IgD-negative memory B cell (primary cell): ENCODE data around the gene CCL1. TPM values are rescaled to one million over a fixed set of nuclear protein-coding genes. Genes with fewer than 3 reads are reported as not detected.

Experiments
- H3K27ac Mint-ChIP-seq, 3 donors: one replicate each; pipeline ENCODE4 v1.8.0; 2020 to 2022; ENCODE audit warnings: mild to moderate bottlenecking in 3 of 3, mixed read lengths in 3 of 3, moderate library complexity in 1 of 3
- H3K27me3 Mint-ChIP-seq: one replicate; pipeline ENCODE4 v1.8.0; 2021; ENCODE audit warnings: mixed read lengths
- H3K36me3 Mint-ChIP-seq: one replicate; pipeline ENCODE4 v1.8.0; 2020; ENCODE audit warnings: mild to moderate bottlenecking, mixed read lengths
- H3K4me1 Mint-ChIP-seq, 3 donors: one replicate each; pipeline ENCODE4 v1.8.0; 2020 to 2022; ENCODE audit warnings: mixed read lengths in 3 of 3, mild to moderate bottlenecking in 1 of 3
- H3K4me3 Mint-ChIP-seq, 4 donors: one replicate each; pipeline ENCODE4 v1.8.0; 2020 to 2022; ENCODE audit warnings: mild to moderate bottlenecking in 4 of 4, mixed read lengths in 4 of 4, moderate library complexity in 3 of 4
- H3K9me3 Mint-ChIP-seq, 3 donors: one replicate each; pipeline ENCODE4 v1.8.0; 2020 to 2021; ENCODE audit warnings: mixed read lengths in 3 of 3, mild to moderate bottlenecking in 1 of 3
- polyA plus RNA-seq: library from polyadenylated mRNA; unstranded; fragments of 300-500 nt; fragmentation: Illumina TruSeq; gene quantifications from one replicate; pipeline ENCODE4 v1.2.3, GENCODE V29; 2021

Gene CCL1
- polyA plus RNA-seq, 1 donor from 2014 or later = not detected

DNA sequence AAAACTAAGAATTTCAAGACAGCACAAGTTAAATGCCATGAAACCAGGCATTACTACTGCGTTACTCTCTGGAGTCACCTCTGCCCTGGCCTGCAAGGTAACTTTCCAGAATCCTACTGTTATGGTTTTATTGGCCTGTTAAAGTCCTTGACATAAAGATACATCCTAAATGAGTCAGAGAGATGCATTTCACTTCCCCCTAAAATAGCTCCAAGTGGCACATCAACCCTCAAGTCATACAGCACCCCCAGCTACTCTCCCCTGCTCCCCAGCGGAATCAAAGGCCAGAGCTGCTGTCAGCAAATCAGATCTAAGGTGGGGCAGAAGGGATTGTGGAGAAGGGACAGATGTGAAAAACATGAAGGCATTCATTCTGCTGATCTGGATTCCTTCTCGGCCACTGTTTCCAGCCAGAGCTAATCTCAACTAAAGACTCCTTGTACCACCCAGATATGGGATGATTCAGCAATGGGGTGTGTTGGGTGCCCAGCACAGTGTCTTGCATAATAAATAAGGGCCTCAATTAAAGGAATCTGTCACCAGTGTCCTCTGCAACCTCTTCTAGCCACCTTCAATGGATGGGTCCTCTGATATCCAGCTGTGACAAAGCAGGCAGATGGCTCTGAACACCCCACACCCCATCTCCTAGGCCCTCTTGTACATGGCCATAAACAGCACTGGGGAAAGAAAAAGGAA is 8.5 kb upstream of the CCL1 start:
- peaks cover 2% of the 10 kb centered on the region for H3K27me3 Mint-ChIP-seq
- peaks cover 1 to 11% (median 6%) of the 10 kb centered on the region in 3 donors for H3K4me1 Mint-ChIP-seq
- H3K36me3 Mint-ChIP-seq = no peaks in the 10 kb centered on the region
- no peak overlapping the region for H3K4me3 Mint-ChIP-seq
- H3K27ac Mint-ChIP-seq = no peak overlapping the region
- H3K9me3 Mint-ChIP-seq = no peaks in the 10 kb centered on the region

DNA sequence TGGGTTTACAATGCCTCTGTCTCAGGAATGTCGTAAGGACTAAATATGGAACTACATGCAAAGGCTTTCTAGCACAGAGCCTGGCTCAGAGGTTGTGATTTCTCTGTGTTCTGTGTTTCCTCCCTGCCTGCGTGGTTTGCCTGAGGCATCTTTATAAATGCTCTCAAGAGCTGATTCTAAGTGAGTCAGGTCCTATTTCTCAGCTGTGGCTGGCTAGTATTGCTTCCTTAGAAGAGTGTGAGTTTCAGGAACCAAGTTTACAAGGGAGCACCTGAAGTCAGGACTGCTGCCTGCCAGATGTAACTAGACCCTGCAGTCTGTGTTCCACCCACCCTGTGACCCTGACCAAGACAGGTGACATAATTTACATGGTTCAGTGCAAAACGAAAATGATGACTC is 8.0 kb upstream of the CCL1 start:
- H3K4me1 Mint-ChIP-seq = peaks cover 1 to 10% (median 6%) of the 10 kb centered on the region in 3 donors
- no peak overlapping the region for H3K4me3 Mint-ChIP-seq
- H3K27me3 Mint-ChIP-seq = peaks cover 2% of the 10 kb centered on the region
- no peaks in the 10 kb centered on the region for H3K36me3 Mint-ChIP-seq
- no peak overlapping the region for H3K27ac Mint-ChIP-seq
- H3K9me3 Mint-ChIP-seq = no peaks in the 10 kb centered on the region

DNA sequence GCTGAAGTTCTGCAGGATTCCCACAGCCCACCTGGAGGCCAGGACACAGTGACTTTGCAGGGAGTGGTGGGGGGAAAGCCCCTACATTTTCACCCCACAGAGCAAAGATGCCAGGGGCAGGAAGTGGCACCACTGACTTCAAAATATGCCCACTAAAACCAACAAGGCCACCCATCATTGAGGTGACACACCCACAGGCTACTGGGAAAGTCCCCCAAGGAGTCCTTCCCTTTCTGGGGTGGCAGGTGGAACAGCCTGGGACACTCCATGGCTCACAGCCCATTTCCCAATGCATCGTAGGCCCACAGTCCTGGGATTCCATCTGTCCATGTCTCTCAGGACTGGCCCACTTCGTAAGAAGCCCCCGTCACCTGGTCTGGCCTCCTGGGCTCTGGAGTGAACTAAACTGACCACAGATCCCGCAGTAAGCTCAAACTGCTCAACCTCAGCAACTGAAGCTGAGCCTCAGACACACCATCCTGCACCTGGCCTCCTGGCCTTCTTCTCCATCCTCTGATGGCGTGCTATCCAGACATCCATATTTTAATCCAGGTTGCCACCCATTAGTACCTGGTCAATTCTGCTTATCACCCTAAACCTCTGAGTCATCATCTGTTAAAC is 7.5 kb upstream of the CCL1 start:
- Mint-ChIP-seq H3K4me3 (no peak overlapping the region), H3K4me1 (peaks cover 4 to 12% (median 6%) of the 10 kb centered on the region in 3 donors), H3K27ac (no peak overlapping the region), H3K36me3 (no peaks in the 10 kb centered on the region), H3K9me3 (no peaks in the 10 kb centered on the region), H3K27me3 (peaks cover 3% of the 10 kb centered on the region)

DNA sequence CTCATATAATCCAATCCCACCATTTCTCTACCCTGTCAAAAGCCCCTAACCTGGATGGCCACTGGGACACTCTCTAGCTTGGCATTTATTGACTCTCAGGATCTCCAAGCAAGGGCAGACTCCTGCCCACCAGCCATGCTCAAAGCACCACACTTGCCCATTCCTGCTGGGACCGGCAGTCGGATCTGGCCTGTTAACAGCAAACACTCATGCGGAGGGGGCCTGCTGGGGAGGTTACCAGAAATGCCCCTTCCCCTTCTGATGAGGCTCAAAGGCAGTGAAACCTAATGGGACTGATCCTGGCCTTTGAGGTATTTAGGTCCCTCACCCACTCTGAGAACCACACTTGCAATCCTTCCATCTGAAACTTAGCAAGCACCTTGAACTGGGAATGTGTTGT is 6.5 kb upstream of the CCL1 start:
- Mint-ChIP-seq H3K36me3 (no peaks in the 10 kb centered on the region), H3K27me3 (peaks cover 8% of the 10 kb centered on the region), H3K4me3 (no peak overlapping the region), H3K9me3 (no peaks in the 10 kb centered on the region), H3K27ac (no peak overlapping the region), H3K4me1 (peaks cover 12 to 14% (median 13%) of the 10 kb centered on the region in 3 donors)

DNA sequence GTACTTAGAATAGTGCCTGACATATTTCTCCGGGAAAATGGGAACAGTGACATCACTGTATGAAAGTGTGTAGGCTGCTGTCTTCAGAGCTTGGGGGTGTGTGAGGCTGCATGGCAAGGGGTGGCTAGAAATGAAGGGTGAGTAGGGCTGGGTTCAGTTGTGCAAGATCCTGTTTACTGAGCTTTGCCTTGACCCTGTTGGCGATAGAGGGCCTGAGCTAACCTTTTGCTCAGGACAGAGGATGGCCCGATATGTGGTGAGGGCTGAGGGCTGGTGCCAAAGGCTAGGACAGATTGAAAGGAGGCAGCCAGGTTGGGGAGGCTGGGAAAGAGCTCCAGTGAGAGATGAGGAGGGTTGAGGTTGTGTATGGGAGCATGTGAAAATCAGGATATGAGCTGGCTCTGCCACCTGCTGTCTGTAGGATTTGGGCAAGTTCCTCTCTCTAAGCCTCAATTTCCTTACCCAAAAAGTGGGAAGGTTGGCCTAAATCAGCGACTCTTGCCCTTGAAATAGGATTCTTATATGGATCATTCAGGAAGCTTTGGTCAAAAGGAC is 6.0 kb upstream of the CCL1 start:
- no peaks in the 10 kb centered on the region for H3K36me3 Mint-ChIP-seq
- H3K27ac Mint-ChIP-seq = no peak overlapping the region
- peaks cover 0 to under 1% (median 0%) of the 10 kb centered on the region in 3 donors for H3K9me3 Mint-ChIP-seq
- peaks cover 12 to 14% (median 13%) of the 10 kb centered on the region in 3 donors for H3K4me1 Mint-ChIP-seq
- peaks cover 14% of the 10 kb centered on the region for H3K27me3 Mint-ChIP-seq
- no peak overlapping the region for H3K4me3 Mint-ChIP-seq

DNA sequence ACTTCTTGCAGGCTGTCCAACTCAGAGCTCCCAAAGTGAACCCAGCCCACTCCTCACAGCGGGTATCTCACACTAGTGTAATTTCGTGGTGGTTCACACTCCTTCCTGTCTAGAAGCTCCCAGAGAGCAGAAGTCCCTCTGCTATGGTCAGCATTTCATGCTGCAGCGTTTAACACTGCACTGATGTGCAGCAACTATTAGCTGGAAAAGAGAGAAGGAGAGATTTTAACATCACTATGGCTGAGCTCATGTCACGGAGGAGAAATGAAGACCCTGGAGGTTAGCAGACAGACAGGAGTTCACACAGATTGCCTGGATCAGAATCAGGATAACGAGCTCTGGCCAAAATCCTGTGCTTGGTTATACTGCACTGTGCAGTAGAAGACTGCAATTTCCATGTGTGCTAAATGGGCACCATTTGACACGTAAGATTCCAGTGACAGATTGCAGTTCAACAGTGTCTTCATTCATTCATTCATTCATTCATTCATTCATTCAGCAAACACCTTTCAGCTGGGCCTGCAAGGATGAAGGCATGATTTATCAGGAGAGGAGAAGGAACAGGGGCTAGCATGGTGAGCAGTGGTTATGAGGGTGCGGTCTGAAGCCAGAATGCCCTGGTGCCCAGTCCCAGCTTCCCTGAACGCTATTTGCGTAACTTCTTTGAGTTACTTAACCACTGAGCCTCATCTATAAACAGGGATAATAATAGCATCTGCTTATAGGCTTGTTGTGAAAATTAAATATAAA is 5.3 kb upstream of the CCL1 start:
- H3K4me1 Mint-ChIP-seq = peaks cover 12 to 14% (median 13%) of the 10 kb centered on the region in 3 donors
- no peak overlapping the region for H3K4me3 Mint-ChIP-seq
- no peak overlapping the region for H3K27ac Mint-ChIP-seq
- peaks cover 0 to 1% (median 0%) of the 10 kb centered on the region in 3 donors for H3K9me3 Mint-ChIP-seq
- H3K36me3 Mint-ChIP-seq = no peaks in the 10 kb centered on the region
- peaks cover 14% of the 10 kb centered on the region for H3K27me3 Mint-ChIP-seq

DNA sequence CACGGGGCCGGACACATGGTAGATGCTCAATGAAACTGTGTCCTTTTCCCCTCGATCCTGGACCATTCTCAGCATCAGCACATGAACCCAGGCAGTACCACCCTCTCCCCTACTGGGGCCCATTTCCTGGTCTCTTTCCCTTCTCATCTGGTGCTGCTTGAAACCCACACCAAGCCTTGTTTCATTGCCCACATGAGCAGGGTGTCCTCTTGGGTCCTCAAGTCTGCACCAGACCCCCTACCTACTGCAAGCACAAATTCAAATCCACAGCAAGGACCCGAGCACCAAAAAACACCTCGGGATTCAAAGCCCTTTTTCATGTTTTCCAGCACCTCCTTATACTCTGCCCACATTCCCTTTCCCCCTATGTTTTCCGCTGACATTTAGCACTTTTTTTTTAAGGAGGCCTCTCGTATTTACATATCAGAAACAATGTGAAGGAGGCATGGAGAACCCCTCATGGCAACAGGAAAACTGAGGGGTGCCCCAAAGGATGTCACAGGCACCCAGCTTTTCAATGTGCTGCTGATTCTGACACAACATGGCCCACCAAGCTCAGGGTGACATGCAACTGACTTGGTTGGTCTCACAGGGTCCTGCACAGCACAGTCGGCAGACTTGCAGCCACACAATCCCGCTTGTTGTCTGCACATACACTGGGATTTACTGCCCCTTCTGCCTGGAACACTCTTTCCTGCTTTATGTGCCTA is 4.6 kb upstream of the CCL1 start:
- Mint-ChIP-seq H3K27me3 (peaks cover 16% of the 10 kb centered on the region), H3K27ac (no peak overlapping the region), H3K4me1 (peaks cover 12 to 14% (median 13%) of the 10 kb centered on the region in 3 donors), H3K36me3 (no peaks in the 10 kb centered on the region), H3K4me3 (no peak overlapping the region), H3K9me3 (peaks cover 0 to 1% (median 0%) of the 10 kb centered on the region in 3 donors)

DNA sequence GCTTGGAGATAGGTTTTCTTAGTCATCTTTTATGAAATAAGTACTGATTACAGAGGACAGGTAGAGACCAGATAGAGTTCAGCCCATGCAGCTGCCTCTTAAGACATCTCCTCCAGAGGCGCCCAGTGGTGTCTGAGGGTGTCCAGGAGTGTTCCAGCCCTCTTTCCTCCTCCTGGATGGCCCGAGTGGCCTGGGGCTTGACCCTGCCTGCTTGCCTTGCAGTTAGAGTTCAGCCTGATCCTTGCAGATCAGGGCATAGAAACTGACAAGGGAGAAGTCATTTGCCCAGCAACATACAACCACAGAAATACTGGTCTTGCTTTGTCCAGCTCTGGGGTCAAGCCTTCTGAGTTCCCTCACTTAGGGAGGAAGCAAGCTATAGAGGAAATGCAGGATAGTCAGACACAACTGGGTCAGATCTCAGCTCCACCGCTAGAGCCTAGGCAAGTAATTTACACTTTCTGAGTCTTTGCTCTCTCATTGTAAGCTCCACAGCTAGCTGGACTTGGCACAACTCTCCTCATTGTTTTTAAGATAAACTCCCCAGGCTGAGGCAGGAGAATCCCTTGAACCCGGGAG is 3.6 kb upstream of the CCL1 start:
- Mint-ChIP-seq H3K27ac (no peak overlapping the region), H3K9me3 (peaks cover 0 to 1% (median 0%) of the 10 kb centered on the region in 3 donors), H3K4me1 (peaks cover 12 to 13% (median 13%) of the 10 kb centered on the region in 3 donors), H3K36me3 (no peaks in the 10 kb centered on the region), H3K4me3 (no peak overlapping the region), H3K27me3 (peaks cover 17% of the 10 kb centered on the region)

DNA sequence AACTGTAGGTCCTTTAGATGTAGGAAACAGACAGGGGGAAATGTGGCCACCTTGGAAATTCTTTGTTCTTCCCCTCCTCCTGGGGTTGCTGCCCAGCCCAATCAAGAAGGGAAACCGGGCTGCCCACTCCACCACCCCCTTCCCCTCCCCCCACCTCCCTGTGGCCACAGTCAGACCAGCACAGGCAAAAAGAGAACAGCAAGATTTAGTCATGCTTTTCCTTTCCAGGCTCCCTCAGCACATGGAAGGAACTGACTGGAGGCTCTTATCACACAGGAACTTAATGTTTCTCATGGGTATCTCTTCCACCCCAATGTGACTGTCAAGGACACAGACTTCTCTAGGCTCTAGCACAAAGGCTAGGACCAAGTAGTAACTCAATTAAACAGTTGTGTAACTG is 3.0 kb upstream of the CCL1 start:
- Mint-ChIP-seq H3K4me3 (no peak overlapping the region), H3K36me3 (no peaks in the 10 kb centered on the region), H3K9me3 (peaks cover 0 to 1% (median 0%) of the 10 kb centered on the region in 3 donors), H3K27me3 (peaks cover 17% of the 10 kb centered on the region), H3K27ac (no peak overlapping the region), H3K4me1 (peaks cover 7 to 12% (median 8%) of the 10 kb centered on the region in 3 donors)

DNA sequence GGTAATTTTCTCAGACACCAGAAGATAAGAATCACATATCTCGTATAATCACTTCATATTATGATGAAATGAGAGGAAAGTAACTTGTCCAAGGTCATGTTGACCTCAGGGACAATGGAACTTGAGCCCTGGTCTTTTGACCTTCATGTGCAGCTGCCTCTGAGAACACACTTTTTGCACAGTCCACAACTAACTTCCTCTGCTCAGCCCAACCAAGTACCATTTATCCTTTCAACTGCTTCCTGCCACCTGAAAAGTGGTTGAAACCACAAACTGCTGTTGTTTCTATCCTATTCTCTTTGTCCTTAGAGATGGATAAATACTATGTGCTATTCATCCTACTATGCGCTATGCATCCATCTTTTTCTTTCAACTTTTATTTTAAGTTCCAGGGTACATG is 2.3 kb upstream of the CCL1 start:
- H3K36me3 Mint-ChIP-seq = no peaks in the 10 kb centered on the region
- H3K27ac Mint-ChIP-seq = peak overlapping the region in 1 of 3 donors; percentile 74
- H3K9me3 Mint-ChIP-seq = peaks cover 0 to 1% (median 0%) of the 10 kb centered on the region in 3 donors
- H3K27me3 Mint-ChIP-seq = peaks cover 17% of the 10 kb centered on the region
- H3K4me1 Mint-ChIP-seq = peaks cover 4 to 12% (median 8%) of the 10 kb centered on the region in 3 donors
- H3K4me3 Mint-ChIP-seq = no peak overlapping the region

DNA sequence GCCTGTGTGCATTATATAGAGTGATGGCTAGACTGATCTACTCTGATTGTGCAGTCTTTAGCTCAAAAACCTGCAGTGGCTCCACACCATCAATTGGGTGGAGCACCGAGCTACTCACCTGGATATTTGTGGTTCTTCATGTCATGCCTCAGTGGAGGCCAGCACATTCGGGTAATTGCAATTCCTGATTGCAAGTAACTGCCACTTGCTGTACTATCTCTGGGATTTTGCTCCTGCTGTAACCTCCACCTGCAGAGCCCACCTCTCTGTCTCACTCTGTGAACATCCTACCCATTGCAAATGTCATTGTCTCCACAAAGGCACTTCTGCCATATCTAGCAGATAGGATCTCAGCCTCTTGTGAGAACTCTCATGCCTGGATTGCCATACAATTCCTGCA is 1.7 kb upstream of the CCL1 start:
- H3K4me1 Mint-ChIP-seq = peaks cover 4 to 10% (median 8%) of the 10 kb centered on the region in 3 donors
- no peak overlapping the region for H3K4me3 Mint-ChIP-seq
- peak overlapping the region in 1 of 3 donors; percentile 74 for H3K27ac Mint-ChIP-seq
- peaks cover 0 to 1% (median 0%) of the 10 kb centered on the region in 3 donors for H3K9me3 Mint-ChIP-seq
- H3K36me3 Mint-ChIP-seq = no peaks in the 10 kb centered on the region
- H3K27me3 Mint-ChIP-seq = peaks cover 17% of the 10 kb centered on the region

DNA sequence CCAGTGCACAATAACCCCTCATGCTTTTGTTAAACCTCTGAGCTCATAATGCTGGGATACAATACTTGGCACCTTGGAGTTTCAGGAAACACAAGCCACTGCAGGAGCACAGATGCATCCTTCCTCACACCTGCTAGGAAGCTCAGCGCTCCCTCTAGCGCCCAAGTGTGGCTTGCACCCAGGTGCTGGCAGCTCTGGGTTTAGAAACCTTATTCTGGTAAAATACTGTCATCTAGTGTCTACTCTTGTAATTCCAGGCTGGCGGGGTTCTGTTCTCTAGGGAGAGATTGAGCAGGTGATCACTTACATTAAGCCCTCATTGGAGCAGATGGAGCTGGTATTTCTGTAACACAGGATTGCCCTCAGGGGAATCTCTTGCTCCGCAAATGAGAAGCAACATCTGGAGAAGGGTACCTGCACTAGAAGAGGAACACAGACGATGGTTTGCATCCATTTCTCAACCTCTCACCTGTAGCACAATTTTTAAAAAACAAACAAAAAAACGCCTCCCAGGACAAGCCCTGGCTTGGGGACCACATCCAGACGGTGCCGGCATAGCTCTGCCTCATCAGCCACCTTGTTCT is 1.5 kb downstream of the CCL1 start:
- no peak overlapping the region for H3K27ac Mint-ChIP-seq
- H3K4me1 Mint-ChIP-seq = peaks cover 4 to 10% (median 8%) of the 10 kb centered on the region in 3 donors
- H3K9me3 Mint-ChIP-seq = peaks cover 0 to 1% (median 0%) of the 10 kb centered on the region in 3 donors
- H3K36me3 Mint-ChIP-seq = no peaks in the 10 kb centered on the region
- no peak overlapping the region for H3K4me3 Mint-ChIP-seq
- peaks cover 17% of the 10 kb centered on the region for H3K27me3 Mint-ChIP-seq

DNA sequence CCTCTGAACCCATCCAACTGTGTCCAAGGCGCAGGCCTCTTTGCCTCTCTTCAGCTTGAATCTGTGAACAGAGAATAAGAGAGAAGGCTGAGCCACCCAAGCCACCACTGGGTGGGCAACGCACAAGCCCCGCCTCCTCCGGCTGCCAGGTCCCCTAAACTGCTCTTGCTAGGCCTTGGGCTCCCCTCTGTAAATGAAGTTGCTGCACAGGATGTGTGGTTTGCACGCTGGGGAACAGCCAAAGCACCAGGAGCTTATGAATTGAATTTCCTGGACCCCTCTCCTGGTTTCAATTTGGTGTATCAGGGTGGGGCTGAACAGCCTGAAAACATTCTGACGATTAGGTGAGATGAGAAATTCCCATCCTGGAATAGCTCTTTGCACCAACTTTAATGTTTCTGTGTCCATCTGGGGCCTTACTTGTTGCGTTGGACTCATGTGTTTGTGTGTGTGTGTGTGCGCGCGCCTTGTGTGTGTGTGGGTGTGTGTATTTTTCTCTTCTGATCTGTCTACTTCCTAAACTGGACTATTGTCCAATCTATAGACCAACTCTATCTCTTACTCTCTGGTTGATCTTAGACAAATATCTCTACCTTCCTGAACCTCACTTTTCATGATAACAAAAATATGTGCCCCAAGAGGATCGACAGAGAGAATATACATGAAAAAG is 2.3 kb downstream of the CCL1 start:
- Mint-ChIP-seq H3K4me1 (peaks cover 4 to 10% (median 8%) of the 10 kb centered on the region in 3 donors), H3K4me3 (no peak overlapping the region), H3K27me3 (peaks cover 17% of the 10 kb centered on the region), H3K9me3 (peaks cover 0 to 1% (median 0%) of the 10 kb centered on the region in 3 donors), H3K36me3 (no peaks in the 10 kb centered on the region), H3K27ac (no peak overlapping the region)
